Endothelial cell of umbilical vein (primary cell): ENCODE measurements around the gene GFPT2. TPM values are rescaled to one million over a fixed set of nuclear protein-coding genes. Genes with fewer than 3 reads are reported as not detected.

Experiments
- BruUV-seq: library from RNA; stranded (reverse); fragments of 400-500 nt; replicated peaks from 2 replicates; lab custom pipeline; 2021; lab: Mats Ljungman, UMichigan
- CTCF ChIA-PET: fragments of 300-600, 350-600 bp; sonication (Branson Sonifier 250); formaldehyde crosslinking; loops from one replicate; lab custom pipeline; 2021; ENCODE audit warnings: antibody characterized with exemption, inconsistent platforms; lab: Charles Lee
- POLR2A ChIA-PET: fragments of 300-600, 350-600 bp; sonication (Branson Sonifier 250); formaldehyde crosslinking; loops from one replicate; lab custom pipeline; 2021; ENCODE audit warnings: antibody characterized with exemption, inconsistent platforms; lab: Charles Lee
- DNase-seq: peaks from one replicate; pipeline ENCODE4 v3.0.0-alpha.2; 2011; ENCODE audit warnings: low read depth, low spot score
- FAIRE-seq: peaks from 2 replicates; lab custom pipeline; 2011; peaks lifted over from hg19 to GRCh38; lab: Jason Lieb, UNC
- H2AFZ ChIP-seq: 2 replicates; pipeline ENCODE4 v1.6.0; 2012; ENCODE audit warnings: low read depth, low read length, control low read depth, inconsistent platforms
- H3K27ac ChIP-seq: 2 replicates; pipeline ENCODE4 v1.5.1; 2011; ENCODE audit warnings: low read depth, mild to moderate bottlenecking, control low read depth, low read length, moderate library complexity; ENCODE audit not compliant: insufficient read depth
- H3K27me3 ChIP-seq, 2 experiments: 2 replicates each; pipeline versions ENCODE4 v1.6.0 to v1.6.1; 2011; ENCODE audit warnings: low read length in 2 of 2, mixed read lengths in 1 of 2; ENCODE audit not compliant: control insufficient read depth in 2 of 2, insufficient read depth in 2 of 2
- H3K36me3 ChIP-seq, 2 experiments: 2 replicates in 1 of 2; 3 replicates in 1 of 2; pipeline ENCODE4 v1.5.1; 2011; ENCODE audit warnings: low read length in 2 of 2, mild to moderate bottlenecking in 1 of 2, moderate library complexity in 1 of 2; ENCODE audit not compliant: control insufficient read depth in 2 of 2, insufficient read depth in 2 of 2; ENCODE audit errors: extremely low read depth in 1 of 2
- H3K4me1 ChIP-seq: 3 replicates; pipeline ENCODE4 v1.5.1; 2011; ENCODE audit warnings: mild to moderate bottlenecking, low read length; ENCODE audit not compliant: control insufficient read depth, insufficient read depth; ENCODE audit errors: extremely low read depth
- H3K4me2 ChIP-seq: 2 replicates; pipeline ENCODE4 v1.6.1; 2011; ENCODE audit warnings: low read length, control low read depth, mixed read lengths; ENCODE audit not compliant: insufficient read depth
- H3K4me3 ChIP-seq, 3 experiments: fragments of 200-600 bp in 1 of 3; sonication (generic), shearing (Covaris generic) in 1 of 3; replicated peaks in 1 of 3; 2 replicates each; pipeline ENCODE4 v1.5.1; 2011 to 2016; ENCODE audit warnings: control low read depth in 3 of 3, low read length in 3 of 3, mild to moderate bottlenecking in 2 of 3, inconsistent platforms in 1 of 3, low read depth in 1 of 3, moderate library complexity in 1 of 3; ENCODE audit not compliant: insufficient read depth in 1 of 3
- H3K79me2 ChIP-seq: 2 replicates; pipeline ENCODE4 v1.6.0; 2012; ENCODE audit warnings: low read length, inconsistent platforms; ENCODE audit not compliant: control insufficient read depth, insufficient read depth
- H3K9ac ChIP-seq: replicated peaks from 2 replicates; pipeline ENCODE3; 2011; ENCODE audit warnings: low read length, control low read depth; ENCODE audit not compliant: insufficient read depth; ENCODE audit errors: extremely low read depth
- H3K9me1 ChIP-seq: replicated peaks from 3 replicates; pipeline ENCODE4 v1.6.0; 2011; ENCODE audit warnings: mild to moderate bottlenecking, low read length; ENCODE audit not compliant: control insufficient read depth, insufficient read depth; ENCODE audit errors: extremely low read depth
- H3K9me3 ChIP-seq: replicated peaks from 2 replicates; pipeline ENCODE4 v1.5.1; 2012; ENCODE audit warnings: low read length, inconsistent platforms; ENCODE audit not compliant: control insufficient read depth, insufficient read depth
- H4K20me1 ChIP-seq: replicated peaks from 2 replicates; pipeline ENCODE3; 2011; ENCODE audit warnings: mild to moderate bottlenecking, low read length; ENCODE audit not compliant: control insufficient read depth, insufficient read depth; ENCODE audit errors: extremely low read depth
- CTCF ChIP-seq, 2 donors: IDR thresholded peaks; 1 replicate in 1 of 2; 2 replicates in 1 of 2; pipeline ENCODE4 v1.5.1; 2011; ENCODE audit warnings: low read length in 2 of 2, mild to moderate bottlenecking in 2 of 2, moderate library complexity in 2 of 2, control low read depth in 1 of 2, inconsistent platforms in 1 of 2, low read depth in 1 of 2; ENCODE audit not compliant: insufficient read depth in 1 of 2; ENCODE audit errors: extremely low read depth in 1 of 2
- POLR2A ChIP-seq: IDR thresholded peaks from 2 replicates; pipeline ENCODE4 v1.6.1; 2012; ENCODE audit warnings: low read depth, mild to moderate bottlenecking, control low read depth, low read length
- dilution Hi-C: fragments of 300-500 bp; cut with MboI; formaldehyde crosslinking; loops from one replicate; pipeline ENCODE4 v1.15.0; 2019; ENCODE audit warnings: low sequenced_read_pairs; ENCODE audit not compliant: extremely low pct_ligation_motif_present
- intact Hi-C: fragments of 100-400 bp; cut with micrococcal nuclease; formaldehyde crosslinking; loops from one replicate; pipeline ENCODE4 v1.10.0; 2022
- polyA plus RNA-seq, 4 experiments: library from polyadenylated mRNA; depleted of rRNA in 3 of 4; stranded (reverse) in 3 of 4; unstranded in 1 of 4; fragments of >200 nt; gene quantifications; 2 replicates each; pipeline versions ENCODE4 v1.2.1 to v1.2.3, GENCODE V29; 2011 to 2012; ENCODE audit warnings: missing spikeins in 1 of 4
- total RNA-seq: library from RNA; stranded (reverse); gene quantifications from 2 replicates; pipeline ENCODE4 v1.2.3, GENCODE V29; 2021

GFPT2 gene
- total and polyA plus RNA-seq, 2 donors (not counting 3 experiments of a cell fraction or from before 2014, with no cell fraction given), result 4.3 to 4.5 TPM

DNA sequence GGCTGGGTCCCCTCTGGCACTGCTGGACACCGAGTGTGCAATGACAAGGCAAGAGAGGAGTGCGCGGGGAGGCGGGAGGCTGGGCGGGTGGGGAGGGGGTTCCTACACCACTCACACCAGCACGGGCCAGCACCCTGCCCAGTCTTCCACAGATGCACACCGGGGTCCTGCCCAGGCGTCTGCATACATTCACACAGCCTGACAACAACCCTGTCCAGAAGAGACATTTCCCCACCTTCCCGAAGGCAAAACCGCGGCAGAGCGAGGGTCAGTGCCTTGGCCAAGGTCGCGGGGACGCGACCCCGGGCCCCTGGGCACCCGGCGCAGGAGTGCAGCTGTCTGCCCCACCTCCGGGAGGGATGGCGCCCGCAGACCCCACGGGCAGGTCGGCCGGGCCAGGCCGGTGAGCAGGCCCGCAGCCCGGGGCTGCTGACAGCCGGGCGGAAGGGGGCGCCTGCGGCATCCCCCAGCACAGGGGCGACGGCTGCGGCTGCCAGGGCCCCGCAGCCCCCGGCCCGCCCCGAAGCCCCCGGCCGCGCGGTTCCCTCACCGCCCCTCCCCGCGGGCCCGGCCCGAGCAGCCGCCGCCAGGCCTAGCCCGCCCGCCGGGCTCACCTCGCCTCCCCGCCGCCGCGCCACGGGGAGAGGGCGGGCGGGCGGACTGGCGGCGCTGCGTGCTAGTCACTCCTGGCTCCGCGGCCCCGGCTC is 61.7 kb downstream of the GFPT2 start:
- dilution Hi-C loops, result no loop called here

More for the DNA sequence above, 61.7 kb downstream of the GFPT2 start:
- no peaks in the 10 kb centered on the region for H3K9me3 ChIP-seq
- H3K4me2 ChIP-seq, result peak overlapping the region; percentile 67
- ChIA-PET POLR2A (interaction anchor here (0.6 kb wide), 1 partner anchor 215 kb away, joined by 3 read pairs; no protein-coding TSS in a partner anchor), CTCF (interaction anchor here (0.7 to 5.2 kb wide), 8 partner anchors 23 to 315 kb away, joined by 3 to 69 read pairs (median 8); partner anchors contain the start of genes GFPT2 and RASGEF1C)
- no peak overlapping the region for H3K27ac ChIP-seq
- no peaks in the 10 kb centered on the region for H3K9me1 ChIP-seq
- peaks cover 2% of the 10 kb centered on the region for H4K20me1 ChIP-seq
- TF ChIP-seq POLR2A (no peak), CTCF (IDR thresholded peaks at IDR 0.05; ENCODE audit: extremely low read depth in 1 of 2, insufficient read depth in 1 of 2, low read depth in 1 of 2, low read length in 2 of 2) (peak in 1 of 2 donors; percentile 13)
- no TSS peak for BruUV-seq
- no peaks in the 10 kb centered on the region for H3K27me3 ChIP-seq
- H3K9ac ChIP-seq, result peak overlapping the region; percentile 68
- peak overlapping the region; percentile 67 to 88 (median 69) for H3K4me3 ChIP-seq
- H3K4me1 ChIP-seq, result peaks cover 6% of the 10 kb centered on the region
- DNase-seq (peak; percentile 23), FAIRE-seq (no peak)
- H2AFZ ChIP-seq, result peak overlapping the region; percentile 74
- no peaks in the 10 kb centered on the region for H3K36me3 ChIP-seq
- H3K79me2 ChIP-seq, result peaks cover 24% of the 10 kb centered on the region
- intact Hi-C loops, result loop anchor here (10.0 kb wide), 1 partner anchor 353 kb away; the partner anchor contains the start of gene FLT4
